DND-41 (cell line): ENCODE measurements around the gene TMEM163.

Source experiments
- ATAC-seq: fragments of 200-7000 bp; cut with Tn5 transposase; 3 replicates; pipeline ENCODE4 v1.9.1; 2021; ENCODE audit warnings: low read depth; ENCODE audit not compliant: insufficient read depth
- DNase-seq: peaks from one replicate; pipeline ENCODE4 v3.0.0-alpha.2; 2020
- H2AFZ ChIP-seq: 2 replicates; pipeline ENCODE4 v1.6.0; 2012; ENCODE audit warnings: low read depth, low read length
- H3K27ac ChIP-seq: 2 replicates; pipeline ENCODE4 v1.5.1; 2012; ENCODE audit warnings: low read length, inconsistent platforms
- H3K27me3 ChIP-seq: fragments of 200-600 bp; sonication (generic); 2 replicates; pipeline ENCODE4 v1.6.0; 2012; ENCODE audit warnings: low read length, mild to moderate bottlenecking, inconsistent platforms; ENCODE audit not compliant: insufficient read depth, poor library complexity
- H3K36me3 ChIP-seq: 2 replicates; pipeline ENCODE4 v1.5.1; 2012; ENCODE audit warnings: low read length, inconsistent platforms; ENCODE audit not compliant: insufficient read depth
- H3K4me1 ChIP-seq: 2 replicates; pipeline ENCODE4 v1.5.1; 2012; ENCODE audit warnings: mild to moderate bottlenecking, low read length; ENCODE audit not compliant: insufficient read depth
- H3K4me2 ChIP-seq: 2 replicates; pipeline ENCODE4 v1.6.0; 2012; ENCODE audit warnings: mild to moderate bottlenecking, moderate library complexity, low read length, inconsistent platforms; ENCODE audit not compliant: insufficient read depth
- H3K4me3 ChIP-seq, 2 experiments: fragments of 200-600 bp in 1 of 2; shearing (Covaris generic) in 1 of 2; 2 replicates each; pipeline ENCODE4 v1.5.1; 2012 to 2016; ENCODE audit warnings: inconsistent platforms in 2 of 2, low read length in 2 of 2, mild to moderate bottlenecking in 2 of 2, low read depth in 1 of 2, moderate library complexity in 1 of 2
- H3K79me2 ChIP-seq: 2 replicates; pipeline ENCODE4 v1.6.0; 2012; ENCODE audit warnings: low read length, inconsistent platforms; ENCODE audit not compliant: insufficient read depth
- H3K9ac ChIP-seq: 2 replicates; pipeline ENCODE4 v1.6.0; 2012; ENCODE audit warnings: low read depth, mild to moderate bottlenecking, inconsistent platforms, low read length, moderate library complexity
- H3K9me3 ChIP-seq: 2 replicates; pipeline ENCODE4 v1.5.1; 2012; ENCODE audit warnings: low read length, moderate library complexity, mild to moderate bottlenecking, inconsistent platforms; ENCODE audit not compliant: insufficient read depth, severe bottlenecking
- H4K20me1 ChIP-seq: 2 replicates; pipeline ENCODE4 v1.6.0; 2012; ENCODE audit warnings: low read length; ENCODE audit not compliant: insufficient read depth
- CTCF ChIP-seq: IDR thresholded peaks from 2 replicates; pipeline ENCODE4 v1.5.1; 2012; ENCODE audit warnings: borderline replicate concordance, low read length, moderate library complexity, mild to moderate bottlenecking; ENCODE audit not compliant: poor library complexity, severe bottlenecking; ENCODE audit errors: extremely low read depth
- EZH2 ChIP-seq: IDR thresholded peaks from 3 replicates; pipeline ENCODE4 v1.6.1; 2012; ENCODE audit warnings: borderline replicate concordance, low read depth, mild to moderate bottlenecking, moderate library complexity, low read length, inconsistent platforms; ENCODE audit not compliant: severe bottlenecking

TMEM163 gene

DNA sequence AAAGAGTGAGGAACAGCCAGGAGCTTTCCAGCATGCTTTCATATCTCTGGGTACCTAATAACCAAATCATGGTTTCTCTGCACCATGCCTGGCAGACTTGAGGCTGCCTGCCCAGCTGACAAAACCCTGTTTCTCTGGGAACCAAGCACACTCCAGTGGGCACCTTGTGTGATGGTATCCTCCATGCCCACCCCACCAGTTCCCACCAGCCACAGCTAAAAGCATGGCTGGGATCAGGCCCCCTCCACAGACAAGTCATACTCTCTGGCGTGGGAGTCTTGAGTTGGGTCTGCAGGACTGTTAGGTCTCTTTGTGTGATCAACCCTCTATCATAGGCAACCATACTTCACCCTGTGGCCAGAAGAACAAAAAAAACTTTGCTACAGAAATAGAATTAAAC lies 56.0 kb downstream of the TMEM163 start:
- H3K4me1 ChIP-seq = peaks cover 41% of the 10 kb centered on the region

DNA sequence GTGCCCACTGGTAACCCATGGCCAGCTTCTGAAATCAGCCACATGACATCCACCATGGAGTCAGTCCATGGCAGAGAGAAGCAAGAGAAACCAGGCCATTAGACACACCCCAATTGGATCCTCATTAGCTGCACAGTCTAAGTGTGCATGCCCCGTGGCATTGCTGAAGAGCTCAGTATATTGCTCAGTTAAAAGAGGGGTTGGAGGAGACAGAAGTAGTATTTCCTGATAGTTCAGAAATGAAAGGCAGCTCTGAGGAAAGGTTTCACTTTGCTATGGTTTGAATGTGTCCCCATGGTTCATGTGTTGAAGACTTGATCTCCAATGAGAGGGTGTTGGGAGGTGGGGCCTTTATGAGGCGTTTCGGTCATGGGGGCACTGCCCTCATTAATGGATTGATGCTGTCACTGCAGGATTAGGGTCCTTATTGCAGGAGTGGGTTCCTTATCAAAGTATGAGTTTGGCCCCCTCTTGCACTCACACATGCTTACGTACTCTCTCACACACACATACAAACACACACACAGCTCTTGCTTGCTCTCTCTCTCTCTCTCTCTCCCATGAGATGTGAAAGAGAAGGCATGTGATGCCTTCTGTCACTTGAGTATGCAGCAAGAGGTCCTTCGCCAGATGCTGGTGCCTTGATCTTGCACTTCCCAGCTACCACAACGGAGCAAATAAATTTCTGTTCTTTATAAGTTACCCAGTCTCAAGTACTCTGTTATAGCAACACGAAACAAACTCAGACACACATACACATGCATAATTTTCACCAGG lies 58.0 kb downstream of the TMEM163 start:
- TF ChIP-seq EZH2 (no peak), CTCF (no peak)
- H3K4me3 ChIP-seq = no peak overlapping the region
- H3K9me3 ChIP-seq = no peaks in the 10 kb centered on the region
- no peak overlapping the region for H3K4me2 ChIP-seq
- peaks cover 21% of the 10 kb centered on the region for H3K4me1 ChIP-seq
- ATAC-seq (peak; percentile 64), DNase-seq (no peak)
- H3K79me2 ChIP-seq = no peaks in the 10 kb centered on the region
- H3K27ac ChIP-seq = no peak overlapping the region
- no peaks in the 10 kb centered on the region for H3K36me3 ChIP-seq
- no peak overlapping the region for H3K9ac ChIP-seq
- H3K27me3 ChIP-seq = no peaks in the 10 kb centered on the region
- no peak overlapping the region for H2AFZ ChIP-seq
- no peaks in the 10 kb centered on the region for H4K20me1 ChIP-seq

More for the DNA sequence above, 56.0 kb downstream of the TMEM163 start:
- no peak for DNase-seq
- H3K27me3 ChIP-seq = no peaks in the 10 kb centered on the region
- no peaks in the 10 kb centered on the region for H3K36me3 ChIP-seq
- H3K27ac ChIP-seq = no peak overlapping the region
- ATAC-seq = no peak
- H3K79me2 ChIP-seq = no peaks in the 10 kb centered on the region
- H3K4me3 ChIP-seq = no peak overlapping the region
- no peaks in the 10 kb centered on the region for H4K20me1 ChIP-seq
- no peak overlapping the region for H2AFZ ChIP-seq
- H3K9me3 ChIP-seq = no peaks in the 10 kb centered on the region
- TF ChIP-seq CTCF (no peak), EZH2 (no peak)
- H3K9ac ChIP-seq = no peak overlapping the region
- no peak overlapping the region for H3K4me2 ChIP-seq

DNA sequence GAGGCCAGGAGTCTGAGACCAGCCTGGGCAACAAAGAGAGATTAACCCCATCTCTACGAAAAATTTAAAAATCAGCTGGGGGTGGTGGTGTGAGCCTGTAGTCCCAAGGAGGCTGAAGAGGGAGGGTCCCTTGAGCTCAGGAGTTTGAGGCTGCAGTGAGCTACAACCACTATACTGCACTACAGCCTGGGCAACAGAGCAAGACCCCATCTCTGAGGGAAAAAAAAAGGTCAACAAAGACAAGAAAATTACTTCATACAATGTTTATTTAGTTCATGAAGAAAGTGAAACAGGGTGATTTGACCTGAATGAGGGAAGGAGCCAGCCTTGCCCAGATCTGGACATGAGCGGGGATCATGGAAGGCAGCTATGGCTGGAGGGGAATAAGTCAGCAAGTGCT lies 59.1 kb downstream of the TMEM163 start:
- no peaks in the 10 kb centered on the region for H3K9me3 ChIP-seq
- H3K9ac ChIP-seq = no peak overlapping the region

More for the DNA sequence above, 59.1 kb downstream of the TMEM163 start:
- ATAC-seq = no peak
- Histone ChIP-seq H2AFZ (no peak overlapping the region), H3K4me1 (peaks cover 10% of the 10 kb centered on the region), H3K79me2 (no peaks in the 10 kb centered on the region), H3K36me3 (no peaks in the 10 kb centered on the region), H3K27me3 (no peaks in the 10 kb centered on the region), H3K4me3 (no peak overlapping the region), H3K4me2 (no peak overlapping the region), H4K20me1 (no peaks in the 10 kb centered on the region), H3K27ac (no peak overlapping the region)
- TF ChIP-seq CTCF (no peak), EZH2 (no peak)
- DNase-seq = no peak
